Fibroblast of mammary gland (primary cell): Measurements from ENCODE around the gene KRTAP5-10.
"Not testable (repeated sequence)": the region's sequence is repeated elsewhere in the genome, so short reads cannot be mapped to it uniquely, and the experiment has no call there.

ENCODE experiments used
- DNase-seq: peaks from one replicate; pipeline ENCODE4 v3.0.0-alpha.2; 2010; ENCODE audit warnings: low read depth
- H3K4me3 ChIP-seq: 2 replicates; pipeline ENCODE4 v1.5.1; 2011; ENCODE audit warnings: low read depth, mild to moderate bottlenecking, low read length, moderate library complexity; ENCODE audit not compliant: control insufficient read depth
- TF ChIP-seq, protein P1 (sequence below): conservative IDR thresholded peaks from 2 replicates; pipeline ENCODE4 v1.5.1; 2011; ENCODE audit warnings: low read depth, low read length, inconsistent platforms; ENCODE audit not compliant: control insufficient read depth, insufficient read depth

Gene KRTAP5-10, protein sequence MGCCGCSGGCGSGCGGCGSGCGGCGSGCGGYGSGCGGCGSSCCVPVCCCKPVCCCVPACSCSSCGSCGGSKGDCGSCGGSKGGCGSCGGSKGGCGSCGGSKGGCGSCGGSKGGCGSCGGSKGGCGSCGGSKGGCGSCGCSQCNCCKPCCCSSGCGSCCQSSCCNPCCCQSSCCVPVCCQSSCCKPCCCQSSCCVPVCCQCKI

DNA sequence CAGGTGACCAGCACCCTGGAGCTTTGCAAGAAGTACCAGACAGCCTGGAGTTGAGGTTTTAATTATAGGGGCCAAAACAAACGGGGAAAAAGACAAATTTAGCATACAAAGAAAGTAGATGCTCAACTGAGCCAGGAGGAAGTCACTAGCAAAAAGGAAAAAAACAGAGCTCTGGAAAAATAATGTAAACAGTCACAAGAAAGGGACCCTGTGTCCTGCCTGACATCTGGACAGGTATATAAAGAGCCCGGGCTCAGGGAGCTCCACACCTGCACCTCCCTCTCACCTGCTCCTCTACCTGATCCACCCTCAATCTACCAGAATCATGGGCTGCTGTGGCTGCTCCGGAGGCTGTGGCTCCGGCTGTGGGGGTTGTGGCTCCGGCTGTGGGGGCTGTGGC lies at the start of gene KRTAP5-10:
Gene KRTAP5-10 (plus strand): TSS at position 301 of the 400 bp plus-strand sequence. CDS start 25 bp downstream, at position 326.
- DNase-seq: no peak
- TF ChIP-seq, protein P1, sequence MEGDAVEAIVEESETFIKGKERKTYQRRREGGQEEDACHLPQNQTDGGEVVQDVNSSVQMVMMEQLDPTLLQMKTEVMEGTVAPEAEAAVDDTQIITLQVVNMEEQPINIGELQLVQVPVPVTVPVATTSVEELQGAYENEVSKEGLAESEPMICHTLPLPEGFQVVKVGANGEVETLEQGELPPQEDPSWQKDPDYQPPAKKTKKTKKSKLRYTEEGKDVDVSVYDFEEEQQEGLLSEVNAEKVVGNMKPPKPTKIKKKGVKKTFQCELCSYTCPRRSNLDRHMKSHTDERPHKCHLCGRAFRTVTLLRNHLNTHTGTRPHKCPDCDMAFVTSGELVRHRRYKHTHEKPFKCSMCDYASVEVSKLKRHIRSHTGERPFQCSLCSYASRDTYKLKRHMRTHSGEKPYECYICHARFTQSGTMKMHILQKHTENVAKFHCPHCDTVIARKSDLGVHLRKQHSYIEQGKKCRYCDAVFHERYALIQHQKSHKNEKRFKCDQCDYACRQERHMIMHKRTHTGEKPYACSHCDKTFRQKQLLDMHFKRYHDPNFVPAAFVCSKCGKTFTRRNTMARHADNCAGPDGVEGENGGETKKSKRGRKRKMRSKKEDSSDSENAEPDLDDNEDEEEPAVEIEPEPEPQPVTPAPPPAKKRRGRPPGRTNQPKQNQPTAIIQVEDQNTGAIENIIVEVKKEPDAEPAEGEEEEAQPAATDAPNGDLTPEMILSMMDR: no peak
- H3K4me3 ChIP-seq: no peak within 1 kb of the TSS

- no peak overlapping the region for H3K4me3 ChIP-seq
- DNase-seq: no peak
- TF ChIP-seq, protein P1: no peak
Measured at GRCh38 chr11:71518506-71519471, 46.6 kb upstream of the KRTAP5-10 start.

DNA sequence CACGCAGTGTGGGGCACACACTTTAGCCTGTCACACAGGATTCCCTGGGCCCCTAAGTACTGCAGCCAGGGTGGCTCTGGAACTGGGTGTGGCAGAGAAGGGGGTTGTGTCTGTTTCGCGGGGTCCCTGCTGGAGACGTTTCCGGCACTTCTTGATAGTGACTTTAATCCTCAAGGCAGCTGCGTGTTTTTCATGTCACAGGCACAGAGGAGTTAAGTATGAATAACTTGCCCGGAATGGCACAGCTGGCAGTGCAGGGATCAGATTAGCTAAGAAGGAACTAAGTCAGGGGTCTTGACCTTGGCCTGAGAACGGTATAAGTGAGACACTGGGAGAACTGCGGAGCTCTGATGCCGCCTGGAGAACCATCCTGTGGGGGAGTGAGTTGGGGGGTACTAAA lies 45.8 kb upstream of the KRTAP5-10 start:
- no peak overlapping the region for H3K4me3 ChIP-seq
- no peak for DNase-seq
- TF ChIP-seq, protein P1: no peak

GRCh38 chr11:71525188-71525937 lies 40.0 kb upstream of the KRTAP5-10 start:
- no peak overlapping the region for H3K4me3 ChIP-seq
- DNase-seq: no peak
- TF ChIP-seq, protein P1: no peak

- no peak overlapping the region for H3K4me3 ChIP-seq
- TF ChIP-seq, protein P1: no peak
- DNase-seq: no peak
Measured at GRCh38 chr11:71525938-71526495, 39.3 kb upstream of the KRTAP5-10 start.

- not testable (repeated sequence) for DNase-seq, H3K4me3 ChIP-seq
Measured at GRCh38 chr11:71526796-71527575, 38.4 kb upstream of the KRTAP5-10 start, which contains the start of gene KRTAP5-7. KRTAP5-7 (plus strand) TSS chr11:71527267; CDS start chr11:71527301, 34 bp downstream.
